GM12878 (cell line): Measurements from ENCODE around the gene HDDC3. TPM values are rescaled to one million over a fixed set of nuclear protein-coding genes. Genes with fewer than 3 reads are reported as not detected.

ENCODE experiments used
- ASH2L ChIP-seq: fragments of 300-600, 200-600 bp; sonication (generic); IDR thresholded peaks from 2 replicates; pipeline ENCODE4 v1.6.1; 2017; ENCODE audit warnings: low read depth, mild to moderate bottlenecking, borderline replicate concordance
- E2F8 ChIP-seq: fragments of 450-650 bp; IDR thresholded peaks from 2 replicates; pipeline ENCODE4 v1.6.1; 2018; ENCODE audit warnings: mild to moderate bottlenecking, low read depth, moderate library complexity; ENCODE audit not compliant: partially characterized antibody
- GATAD2B ChIP-seq: fragments of 450-650 bp; conservative IDR thresholded peaks from 2 replicates; pipeline ENCODE4 v1.6.1; 2017; ENCODE audit warnings: low read depth, mild to moderate bottlenecking, moderate library complexity
- IKZF2 ChIP-seq, 2 experiments: fragments of 450-650 bp; IDR thresholded peaks; 2 replicates each; pipeline ENCODE4 v1.6.1; 2017; ENCODE audit warnings: mild to moderate bottlenecking in 2 of 2, moderate library complexity in 2 of 2
- IRF4 ChIP-seq: IDR thresholded peaks from 2 replicates; pipeline ENCODE4 v1.6.1; 2011; ENCODE audit warnings: low read depth, low read length
- JUND ChIP-seq: IDR thresholded peaks from 2 replicates; pipeline ENCODE4 v1.6.1; 2012; ENCODE audit warnings: low read depth, mild to moderate bottlenecking, low read length, improper control_type of control experiment, moderate library complexity
- NFYA ChIP-seq: IDR thresholded peaks from 2 replicates; pipeline ENCODE4 v1.6.1; 2011; ENCODE audit warnings: low read depth, mild to moderate bottlenecking, low read length, improper control_type of control experiment, borderline replicate concordance
- NR2C2 ChIP-seq: IDR thresholded peaks from 2 replicates; pipeline ENCODE4 v1.6.1; 2011; ENCODE audit warnings: borderline replicate concordance, low read depth; ENCODE audit not compliant: control insufficient read depth, insufficient read length
- PAX5 ChIP-seq: IDR thresholded peaks from 2 replicates; pipeline ENCODE4 v1.6.1; 2011; ENCODE audit warnings: low read depth, low read length, borderline replicate concordance
- PML ChIP-seq: IDR thresholded peaks from 2 replicates; pipeline ENCODE4 v1.6.1; 2012; ENCODE audit warnings: low read length, inconsistent platforms
- RELA ChIP-seq: fragments of 450-650 bp; IDR thresholded peaks from 2 replicates; pipeline ENCODE4 v1.8.0; 2014; ENCODE audit warnings: borderline replicate concordance; ENCODE audit not compliant: partially characterized antibody
- SMC3 ChIP-seq: IDR thresholded peaks from 2 replicates; pipeline ENCODE4 v1.6.1; 2011; ENCODE audit warnings: low read length, improper control_type of control experiment, borderline replicate concordance
- SP1 ChIP-seq: IDR thresholded peaks from one replicate; pipeline ENCODE4 v1.6.1; 2011; ENCODE audit warnings: low read depth, low read length
- SPI1 ChIP-seq: IDR thresholded peaks from 2 replicates; pipeline ENCODE4 v1.6.1; 2011; ENCODE audit warnings: low read depth, mild to moderate bottlenecking, low read length, moderate library complexity, borderline replicate concordance; ENCODE audit not compliant: insufficient read depth
- TBL1XR1 ChIP-seq: IDR thresholded peaks from 2 replicates; pipeline ENCODE4 v1.6.1; 2012; ENCODE audit warnings: low read depth, low read length, improper control_type of control experiment
- TCF3 ChIP-seq: IDR thresholded peaks from 2 replicates; pipeline ENCODE4 v1.6.1; 2012; ENCODE audit warnings: low read depth, mild to moderate bottlenecking, low read length, borderline replicate concordance; ENCODE audit not compliant: insufficient read depth
- WRNIP1 ChIP-seq: IDR thresholded peaks from 2 replicates; pipeline ENCODE4 v1.6.1; 2011; ENCODE audit warnings: low read depth, low read length, improper control_type of control experiment, borderline replicate concordance
- polyA plus RNA-seq, 11 experiments: library from polyadenylated mRNA; depleted of rRNA in 4 of 11; unstranded in 6 of 11; stranded (reverse) in 5 of 11; fragments of >200 nt; fragmentation: Nextera tagmentation in 4 of 11; fragmentation: Illumina TruSeq in 1 of 11; extraction: Ambion mirVana in 4 of 11; extraction: Trizol in 1 of 11; gene quantifications; 1 replicate in 1 of 11; 2 replicates in 10 of 11; pipeline versions ENCODE4 v1.2.1 to v1.2.3, GENCODE V29; 2011 to 2016; ENCODE audit warnings: inconsistent platforms in 2 of 11, missing spikeins in 2 of 11, low read depth in 1 of 11
- total RNA-seq, 4 experiments: library from RNA; depleted of rRNA in 3 of 4; stranded (reverse); fragments of >200 nt in 3 of 4; fragmentation: Illumina TruSeq in 1 of 4; extraction: Trizol in 1 of 4; gene quantifications; 2 replicates each; pipeline versions ENCODE4 v1.2.1 to v1.2.3, GENCODE V29; 2013 to 2021
- TF ChIP-seq, protein P1 (sequence below): IDR thresholded peaks from 2 replicates; pipeline ENCODE4 v1.6.1; 2011; ENCODE audit warnings: borderline replicate concordance, low read depth, mild to moderate bottlenecking, moderate library complexity, low read length; ENCODE audit not compliant: insufficient read depth, poor library complexity, severe bottlenecking
- TF ChIP-seq, protein P2 (sequence below): IDR thresholded peaks from 2 replicates; pipeline ENCODE4 v1.6.1; 2011; ENCODE audit warnings: mild to moderate bottlenecking, low read depth, low read length, moderate library complexity; ENCODE audit not compliant: insufficient replicate concordance
- TF ChIP-seq, protein P3 (sequence below): fragments of 450-650 bp; formaldehyde crosslinking; IDR thresholded peaks from 2 replicates; pipeline ENCODE4 v1.4.0; 2020; ENCODE audit warnings: mild to moderate bottlenecking, moderate library complexity

HDDC3 gene
- total and polyA plus RNA-seq, 10 of the 15 experiments (the other 5 are each of a cell fraction or from before 2014, with no cell fraction given), result 5.6 to 39.5 (median 23.0) TPM

- TF ChIP-seq, protein P1, sequence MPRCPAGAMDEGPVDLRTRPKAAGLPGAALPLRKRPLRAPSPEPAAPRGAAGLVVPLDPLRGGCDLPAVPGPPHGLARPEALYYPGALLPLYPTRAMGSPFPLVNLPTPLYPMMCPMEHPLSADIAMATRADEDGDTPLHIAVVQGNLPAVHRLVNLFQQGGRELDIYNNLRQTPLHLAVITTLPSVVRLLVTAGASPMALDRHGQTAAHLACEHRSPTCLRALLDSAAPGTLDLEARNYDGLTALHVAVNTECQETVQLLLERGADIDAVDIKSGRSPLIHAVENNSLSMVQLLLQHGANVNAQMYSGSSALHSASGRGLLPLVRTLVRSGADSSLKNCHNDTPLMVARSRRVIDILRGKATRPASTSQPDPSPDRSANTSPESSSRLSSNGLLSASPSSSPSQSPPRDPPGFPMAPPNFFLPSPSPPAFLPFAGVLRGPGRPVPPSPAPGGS, result peak; percentile 49
- TF ChIP-seq IRF4, result no peak
- TF ChIP-seq PML, result no peak
- TF ChIP-seq WRNIP1, result no peak
- TF ChIP-seq E2F8, result no peak
- TF ChIP-seq SMC3, result peak; percentile 15; the same call in 1 of the 2 replicates
- peak; percentile 67 for TF ChIP-seq RELA
- no peak for TF ChIP-seq NFYA
- no peak for TF ChIP-seq NR2C2
- TF ChIP-seq IKZF2 (IDR thresholded peaks at IDR 0.05), result no peak
- peak; percentile 28; the same call in 1 of the 2 replicates for TF ChIP-seq TBL1XR1
- no peak for TF ChIP-seq TCF3
- peak; percentile 95 for TF ChIP-seq GATAD2B
- TF ChIP-seq ASH2L, result no peak
- TF ChIP-seq, protein P2, sequence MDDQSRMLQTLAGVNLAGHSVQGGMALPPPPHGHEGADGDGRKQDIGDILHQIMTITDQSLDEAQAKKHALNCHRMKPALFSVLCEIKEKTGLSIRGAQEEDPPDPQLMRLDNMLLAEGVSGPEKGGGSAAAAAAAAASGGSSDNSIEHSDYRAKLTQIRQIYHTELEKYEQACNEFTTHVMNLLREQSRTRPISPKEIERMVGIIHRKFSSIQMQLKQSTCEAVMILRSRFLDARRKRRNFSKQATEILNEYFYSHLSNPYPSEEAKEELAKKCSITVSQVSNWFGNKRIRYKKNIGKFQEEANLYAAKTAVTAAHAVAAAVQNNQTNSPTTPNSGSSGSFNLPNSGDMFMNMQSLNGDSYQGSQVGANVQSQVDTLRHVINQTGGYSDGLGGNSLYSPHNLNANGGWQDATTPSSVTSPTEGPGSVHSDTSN, result no peak
- no peak for TF ChIP-seq PAX5
- TF ChIP-seq, protein P3, sequence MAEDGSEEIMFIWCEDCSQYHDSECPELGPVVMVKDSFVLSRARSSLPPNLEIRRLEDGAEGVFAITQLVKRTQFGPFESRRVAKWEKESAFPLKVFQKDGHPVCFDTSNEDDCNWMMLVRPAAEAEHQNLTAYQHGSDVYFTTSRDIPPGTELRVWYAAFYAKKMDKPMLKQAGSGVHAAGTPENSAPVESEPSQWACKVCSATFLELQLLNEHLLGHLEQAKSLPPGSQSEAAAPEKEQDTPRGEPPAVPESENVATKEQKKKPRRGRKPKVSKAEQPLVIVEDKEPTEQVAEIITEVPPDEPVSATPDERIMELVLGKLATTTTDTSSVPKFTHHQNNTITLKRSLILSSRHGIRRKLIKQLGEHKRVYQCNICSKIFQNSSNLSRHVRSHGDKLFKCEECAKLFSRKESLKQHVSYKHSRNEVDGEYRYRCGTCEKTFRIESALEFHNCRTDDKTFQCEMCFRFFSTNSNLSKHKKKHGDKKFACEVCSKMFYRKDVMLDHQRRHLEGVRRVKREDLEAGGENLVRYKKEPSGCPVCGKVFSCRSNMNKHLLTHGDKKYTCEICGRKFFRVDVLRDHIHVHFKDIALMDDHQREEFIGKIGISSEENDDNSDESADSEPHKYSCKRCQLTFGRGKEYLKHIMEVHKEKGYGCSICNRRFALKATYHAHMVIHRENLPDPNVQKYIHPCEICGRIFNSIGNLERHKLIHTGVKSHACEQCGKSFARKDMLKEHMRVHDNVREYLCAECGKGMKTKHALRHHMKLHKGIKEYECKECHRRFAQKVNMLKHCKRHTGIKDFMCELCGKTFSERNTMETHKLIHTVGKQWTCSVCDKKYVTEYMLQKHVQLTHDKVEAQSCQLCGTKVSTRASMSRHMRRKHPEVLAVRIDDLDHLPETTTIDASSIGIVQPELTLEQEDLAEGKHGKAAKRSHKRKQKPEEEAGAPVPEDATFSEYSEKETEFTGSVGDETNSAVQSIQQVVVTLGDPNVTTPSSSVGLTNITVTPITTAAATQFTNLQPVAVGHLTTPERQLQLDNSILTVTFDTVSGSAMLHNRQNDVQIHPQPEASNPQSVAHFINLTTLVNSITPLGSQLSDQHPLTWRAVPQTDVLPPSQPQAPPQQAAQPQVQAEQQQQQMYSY (CRISPR knock-in tag), result 0 out of 2 replicates have a peak, but pooled peaks have one; percentile 3
- TF ChIP-seq SP1, result peak; percentile 80
- no peak for TF ChIP-seq JUND
- no peak for TF ChIP-seq SPI1
Measured at GRCh38 chr15:90954712-90955623, 22.6 kb upstream of the HDDC3 start, which contains the start of gene RCCD1 (continued).
